Activated naive CD8-positive, alpha-beta T cell treated with anti-CD3 and anti-CD28 coated beads for 36 hours (primary cell): ENCODE data around the gene SPATA31D4. TPM values are rescaled to one million over a fixed set of nuclear protein-coding genes. Genes with fewer than 3 reads are reported as not detected.

ENCODE experiments used
- total RNA-seq, 2 experiments: library from RNA; stranded (reverse); gene quantifications; one replicate each; pipeline ENCODE4 v1.2.3, GENCODE V29; 2021

SPATA31D4 gene
- total RNA-seq, 2 experiments from 2014 or later = not detected

Other genes with a start within 250 kb of the SPATA31D4 start
- under 1 TPM; 0.08 to 0.16 TPM for gene TLE1, start 238.9 kb upstream of the SPATA31D4 start, total RNA-seq
- gene SPATA31D3, start 15.1 kb downstream of the SPATA31D4 start, total RNA-seq = not detected
- not detected for gene SPATA31D1, start 60.3 kb downstream of the SPATA31D4 start, total RNA-seq